GM12873 (cell line): ENCODE data around the gene SNCA.

ENCODE experiments used
- CTCF ChIP-seq: IDR thresholded peaks from 2 replicates; pipeline ENCODE4 v1.5.1; 2012; ENCODE audit warnings: low read depth, mild to moderate bottlenecking, moderate library complexity, low read length, control low read depth; ENCODE audit not compliant: insufficient read depth; ENCODE audit errors: missing control alignments

Gene SNCA

GRCh38 chr4:89708903-89709421 is 128.0 kb downstream of the SNCA start:
- no peak for TF ChIP-seq CTCF

- no peak for TF ChIP-seq CTCF
These were observed 129.5 kb downstream of the SNCA start for GRCh38 chr4:89707467-89707866.

- TF ChIP-seq CTCF, result no peak
These were observed 132.1 kb downstream of the SNCA start for GRCh38 chr4:89704651-89705395.

- TF ChIP-seq CTCF, result no peak
These were observed 133.0 kb downstream of the SNCA start for GRCh38 chr4:89703829-89704590.

DNA sequence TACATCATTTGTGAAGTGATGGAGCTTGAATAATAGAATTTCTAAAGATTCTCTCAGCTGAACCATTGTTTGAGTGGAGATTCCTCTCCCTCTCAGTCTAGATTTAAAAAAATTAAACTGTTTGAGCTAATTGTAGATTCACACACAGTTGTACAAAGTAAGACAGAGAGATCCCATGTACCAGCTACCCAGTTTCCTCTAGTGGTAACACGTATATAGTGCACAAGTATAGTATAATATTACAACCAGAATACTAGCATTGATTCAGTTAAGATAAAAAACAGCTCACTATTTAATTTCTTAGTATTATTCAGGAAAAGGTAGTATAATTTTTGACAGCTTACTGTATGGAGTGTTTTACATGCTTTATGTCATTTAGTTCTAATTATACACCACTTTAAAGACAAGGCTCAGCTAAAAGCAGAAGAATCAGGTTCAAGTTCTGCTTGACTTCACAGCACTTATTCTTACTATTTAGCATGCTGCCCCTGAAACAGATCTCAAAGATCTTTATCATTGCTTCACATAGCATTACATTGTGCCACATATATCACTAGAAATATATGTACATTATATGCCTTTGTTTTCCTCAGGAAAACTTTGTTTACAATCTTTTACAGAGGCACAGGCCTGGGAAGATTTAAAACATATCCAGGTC is 136.1 kb downstream of the SNCA start:
- no peak for TF ChIP-seq CTCF

- no peak for TF ChIP-seq CTCF
These were observed 151.3 kb downstream of the SNCA start for GRCh38 chr4:89685690-89686089.

DNA sequence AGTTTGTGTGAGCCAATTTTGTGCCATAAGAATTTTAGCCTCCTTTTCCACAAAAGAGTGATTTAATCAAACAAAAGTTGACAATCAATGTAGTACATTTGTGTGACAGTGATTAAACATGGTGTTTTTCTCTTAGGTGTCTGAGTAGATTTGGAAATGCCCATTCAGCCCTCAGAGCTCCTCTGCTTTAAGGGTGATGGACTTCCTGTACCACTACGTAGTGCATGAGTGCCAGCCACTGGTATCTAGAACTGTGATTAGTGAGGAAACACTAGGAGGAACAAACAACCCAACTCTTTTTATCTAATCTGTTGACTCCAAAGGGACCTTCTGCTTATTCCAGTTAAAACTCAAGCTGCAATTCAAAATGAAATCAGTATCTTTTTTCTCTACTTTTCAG is 151.7 kb downstream of the SNCA start:
- no peak for TF ChIP-seq CTCF
